NOMO-1 treated with DMSO at 0.1 percent for 48 hours (cell line): ENCODE results near the gene TUBGCP2.

ENCODE experiments used
- DNase-seq: peaks from one replicate; lab custom pipeline; 2025; ENCODE audit not compliant: unreplicated experiment; lab: John Stamatoyannopoulos, UW

Gene TUBGCP2

DNA sequence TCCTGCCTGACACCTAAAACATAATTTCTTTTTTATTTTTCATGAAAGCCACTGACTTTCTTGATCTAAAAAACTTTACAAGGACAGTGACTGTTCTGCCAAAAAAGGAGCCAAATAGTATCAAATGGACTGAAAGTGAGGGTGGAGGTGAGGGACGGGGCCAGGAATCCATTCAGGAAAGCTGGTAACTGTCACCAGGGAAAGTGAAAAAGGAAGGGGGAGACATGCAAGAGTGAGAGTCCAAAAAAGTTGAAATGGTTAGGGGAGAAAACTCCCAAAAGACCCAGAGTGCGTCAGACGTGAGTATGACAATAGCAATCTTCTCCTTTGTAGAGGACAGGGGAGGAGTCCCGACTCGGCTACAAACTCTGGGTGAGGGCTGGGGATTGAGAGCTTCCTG is 35.6 kb upstream of the TUBGCP2 start:
- no peak for DNase-seq

DNA sequence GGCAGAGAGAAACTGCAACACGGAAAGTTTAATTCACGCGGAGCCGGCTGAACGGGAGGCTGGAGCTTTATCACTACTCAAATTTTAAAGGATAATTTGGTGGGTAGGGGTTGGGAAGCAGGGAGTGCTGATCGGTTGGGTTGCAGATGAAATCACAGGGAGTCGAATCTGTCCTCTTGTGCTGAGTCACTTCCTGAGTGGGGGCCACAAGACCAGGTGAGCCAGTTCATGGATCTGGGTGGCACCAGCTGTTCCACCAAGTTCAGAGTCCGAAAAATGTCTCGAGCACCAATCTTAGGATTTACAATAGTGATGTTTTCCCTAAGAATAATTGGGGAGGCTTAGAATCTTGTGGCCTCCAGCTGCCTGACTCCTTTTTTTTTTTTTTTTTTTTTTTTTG is 34.9 kb upstream of the TUBGCP2 start:
- DNase-seq, result no peak

DNA sequence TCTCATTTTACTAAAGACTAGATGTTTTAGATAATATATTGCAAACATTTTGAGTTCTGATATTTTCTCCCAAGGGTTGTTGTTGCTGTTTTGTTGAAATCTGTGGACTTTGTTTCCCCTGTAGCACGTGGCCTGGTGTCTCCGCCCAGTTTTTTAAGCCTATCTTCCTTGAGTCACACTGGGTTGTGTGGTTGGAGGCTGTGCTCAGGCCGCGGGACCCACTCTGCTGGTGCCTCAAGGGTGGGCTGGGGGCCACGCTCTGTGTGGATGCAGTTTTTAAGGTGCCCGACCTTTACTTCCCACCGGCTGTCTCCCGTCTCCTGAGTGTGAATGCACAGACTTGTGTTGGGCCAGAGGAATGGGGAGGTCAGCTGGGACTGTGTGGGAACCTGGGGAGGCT is 34.3 kb upstream of the TUBGCP2 start:
- no peak for DNase-seq

DNA sequence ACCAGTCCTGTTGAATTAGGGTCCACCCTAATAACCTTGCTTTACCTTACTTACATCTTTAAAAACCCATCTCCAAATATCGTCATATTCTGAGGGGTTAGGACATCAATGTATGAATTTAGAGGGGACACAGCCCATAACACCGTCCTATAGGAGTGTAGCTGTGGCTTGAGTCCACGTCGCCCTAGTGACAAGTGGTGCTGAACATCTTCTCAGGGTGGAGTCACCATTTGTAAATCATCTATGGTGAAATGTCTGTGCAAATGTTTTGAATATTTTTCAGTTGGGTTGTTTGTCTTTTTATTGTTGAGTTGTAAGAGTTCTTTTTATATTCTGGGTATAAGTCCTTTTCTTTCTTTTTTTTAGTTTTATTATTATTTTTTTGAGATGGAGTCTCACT is 33.3 kb upstream of the TUBGCP2 start:
- DNase-seq, result no peak

DNA sequence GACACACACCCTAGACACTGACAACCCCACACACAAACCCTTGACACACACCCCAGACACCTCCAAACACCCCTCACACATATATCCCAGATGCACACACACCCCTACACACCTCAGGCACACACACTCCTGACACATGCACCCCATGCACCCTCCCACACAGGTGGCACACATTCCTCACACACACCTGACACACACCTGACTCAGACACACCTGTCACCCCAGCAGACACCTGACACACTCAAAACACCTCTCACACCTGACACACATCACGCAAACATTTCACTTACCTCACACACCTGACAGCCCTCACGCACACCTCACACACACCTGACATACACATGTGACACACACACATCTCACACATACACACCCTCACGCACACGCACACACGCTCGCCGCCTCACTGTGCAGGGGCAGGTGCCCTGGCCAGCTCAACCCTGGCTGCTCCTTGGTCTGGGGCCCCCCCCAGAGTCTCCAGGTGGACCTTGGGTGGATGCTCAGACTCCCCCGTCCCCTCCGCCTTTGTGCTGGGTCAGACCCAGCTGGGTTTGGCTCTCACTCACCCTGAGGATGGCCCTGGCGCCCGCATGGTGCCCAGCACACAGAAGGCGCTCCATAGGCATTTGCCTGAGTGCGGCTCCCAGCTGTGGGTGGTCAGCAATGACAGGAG is 31.2 kb upstream of the TUBGCP2 start:
- no peak for DNase-seq

DNA sequence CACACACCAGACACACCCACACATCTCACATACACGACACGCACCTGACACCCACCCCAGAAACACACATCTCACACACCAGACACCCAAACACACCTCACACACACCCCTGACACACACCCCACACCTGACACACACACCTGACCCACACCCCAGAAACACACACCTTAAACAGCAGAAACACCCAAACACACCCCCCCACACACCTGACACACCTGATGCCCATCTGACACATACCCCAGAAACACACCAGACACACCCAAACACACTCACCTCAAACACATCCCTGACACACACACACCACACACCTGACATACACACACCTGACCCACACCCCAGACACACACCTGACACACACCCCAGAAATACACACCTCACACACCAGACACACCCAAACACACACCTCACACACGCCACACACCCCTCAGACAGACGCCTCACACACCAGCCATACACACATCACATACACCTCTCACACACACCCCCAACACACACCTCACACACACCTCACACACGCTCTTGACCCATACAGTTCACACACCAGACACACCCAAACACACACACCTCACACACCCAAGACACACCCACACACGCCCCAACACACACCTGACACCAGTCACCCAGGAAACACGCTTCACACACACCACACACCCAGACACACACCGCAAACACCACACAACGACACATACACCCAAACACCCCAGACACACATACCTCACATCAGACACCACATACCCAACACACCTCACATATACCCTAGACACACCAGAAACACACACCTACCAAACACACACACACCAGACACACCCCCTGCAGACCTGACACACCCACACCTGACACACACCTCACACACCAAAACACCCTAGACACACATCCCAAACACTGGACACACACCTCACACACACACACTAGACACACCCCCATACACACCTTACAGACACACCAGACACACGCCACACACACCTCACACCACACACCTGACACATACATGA is 29.7 kb upstream of the TUBGCP2 start:
- DNase-seq, result no peak

DNA sequence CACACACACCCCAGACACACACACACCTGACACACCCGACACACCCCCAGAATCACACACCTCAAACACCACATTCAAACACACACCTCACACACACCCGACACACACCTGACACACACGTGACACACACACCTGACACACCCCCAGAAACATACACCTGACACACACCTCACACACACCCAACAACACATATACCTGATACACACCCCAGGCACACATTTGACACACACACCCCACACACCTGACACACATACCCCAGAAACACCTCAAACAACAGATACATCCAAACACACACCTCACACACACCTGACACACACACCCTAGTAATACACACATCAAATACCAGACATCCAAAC is 28.7 kb upstream of the TUBGCP2 start:
- no peak for DNase-seq

DNA sequence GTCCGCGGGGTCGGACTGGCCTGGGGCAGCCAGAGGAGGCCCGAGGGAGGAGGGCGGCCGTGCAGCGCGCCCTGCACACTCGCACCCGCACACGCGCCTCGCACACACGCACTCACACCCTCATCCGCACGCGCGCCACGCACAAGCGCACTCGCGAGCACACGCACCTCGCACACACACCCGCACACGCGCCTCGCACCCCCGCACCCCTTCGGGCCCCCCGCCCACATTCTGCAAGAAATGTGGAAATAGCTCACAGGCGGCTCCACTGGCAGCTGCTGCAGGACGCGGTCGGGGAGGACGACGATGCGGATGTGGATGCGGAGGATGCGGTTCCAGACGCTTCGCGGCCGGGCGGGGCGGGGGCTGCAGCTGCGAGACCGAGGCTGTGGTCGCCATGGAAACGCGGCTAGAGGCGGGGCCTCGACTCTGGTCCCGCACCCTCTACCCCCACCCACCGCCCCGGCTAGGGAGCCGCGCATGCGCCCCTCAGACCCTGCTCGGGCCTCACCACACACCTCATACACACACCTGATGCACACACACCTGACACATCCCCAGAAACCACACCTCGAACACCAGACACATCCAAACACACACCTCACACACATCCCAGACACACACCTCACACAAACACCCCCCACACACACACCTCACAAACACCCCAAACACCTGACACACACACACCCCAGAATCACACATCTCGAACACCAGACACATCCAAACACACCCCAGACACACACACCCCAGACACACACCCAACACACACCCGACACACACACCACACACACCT is 28.1 kb upstream of the TUBGCP2 start, which contains the start of gene CALY:
CALY (minus strand) TSS at position 320 of the 793 bp plus-strand sequence. CDS start 7,907 bp downstream, outside the sequence.
- DNase-seq, result no peak

DNA sequence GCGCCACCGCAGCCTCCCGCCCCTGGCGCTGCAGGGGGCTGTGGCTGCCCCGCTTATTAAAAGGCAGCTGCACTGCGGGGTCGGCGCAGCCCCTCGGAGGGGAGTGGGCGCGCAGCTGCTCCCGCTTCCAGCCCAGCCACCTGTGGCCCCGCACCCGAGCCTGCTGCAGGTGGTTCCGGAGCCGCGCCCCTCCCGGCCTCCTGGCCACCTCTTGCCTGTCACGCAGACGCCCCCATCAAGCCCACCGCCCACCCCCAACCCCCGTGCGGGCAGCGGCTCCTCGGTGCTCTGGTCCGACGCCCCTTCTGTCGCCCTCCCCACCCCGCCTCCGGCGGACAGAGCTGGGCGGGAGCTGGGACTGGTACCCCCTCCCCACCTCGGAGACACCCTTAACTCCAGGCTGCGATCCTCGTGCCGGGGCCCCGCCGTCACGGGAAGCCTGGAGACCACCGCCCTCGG is 27.5 kb upstream of the TUBGCP2 start:
- no peak for DNase-seq

DNA sequence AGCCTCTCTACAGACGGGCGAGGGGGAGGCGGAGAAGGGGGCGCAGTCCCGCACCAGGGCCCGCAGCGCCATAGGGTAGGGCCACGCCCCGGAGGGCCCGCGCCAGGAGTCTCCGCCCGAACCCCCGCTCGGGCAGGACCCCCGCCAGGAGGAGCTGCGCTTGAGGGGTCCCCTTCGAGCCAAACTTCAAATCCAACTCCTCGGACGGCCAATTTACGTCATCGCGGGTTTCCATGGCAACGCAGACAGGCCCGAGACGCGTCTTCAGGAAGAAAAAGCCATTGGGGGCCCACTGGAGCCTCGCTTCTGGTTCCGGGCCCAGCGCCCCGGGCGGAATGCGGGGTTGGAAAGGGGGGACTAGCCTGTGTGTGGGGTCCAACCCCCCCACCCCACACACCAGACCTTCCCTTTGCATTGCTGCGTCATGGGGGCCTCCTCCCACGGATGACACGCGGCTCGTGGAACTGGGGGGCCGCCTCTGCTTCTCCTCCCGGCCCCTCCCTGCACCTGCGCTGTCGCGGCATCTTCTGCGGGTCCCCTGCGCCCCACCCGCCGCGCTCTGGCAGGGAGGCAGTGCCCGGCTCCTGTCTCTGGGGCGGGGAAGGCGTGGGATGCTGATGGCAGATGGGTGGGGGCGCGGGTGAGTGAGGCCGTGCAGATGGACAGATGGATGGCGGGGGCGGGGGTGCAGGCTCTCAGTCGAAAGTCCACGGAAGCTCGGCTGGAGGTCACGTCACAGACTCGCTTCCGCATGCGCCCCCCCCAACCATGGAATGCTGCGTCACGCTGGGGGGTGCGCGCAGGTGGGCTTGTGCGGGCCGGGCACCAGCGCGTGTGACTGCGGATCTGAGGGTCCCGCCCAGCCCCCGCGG is 26.8 kb upstream of the TUBGCP2 start:
- no peak for DNase-seq

DNA sequence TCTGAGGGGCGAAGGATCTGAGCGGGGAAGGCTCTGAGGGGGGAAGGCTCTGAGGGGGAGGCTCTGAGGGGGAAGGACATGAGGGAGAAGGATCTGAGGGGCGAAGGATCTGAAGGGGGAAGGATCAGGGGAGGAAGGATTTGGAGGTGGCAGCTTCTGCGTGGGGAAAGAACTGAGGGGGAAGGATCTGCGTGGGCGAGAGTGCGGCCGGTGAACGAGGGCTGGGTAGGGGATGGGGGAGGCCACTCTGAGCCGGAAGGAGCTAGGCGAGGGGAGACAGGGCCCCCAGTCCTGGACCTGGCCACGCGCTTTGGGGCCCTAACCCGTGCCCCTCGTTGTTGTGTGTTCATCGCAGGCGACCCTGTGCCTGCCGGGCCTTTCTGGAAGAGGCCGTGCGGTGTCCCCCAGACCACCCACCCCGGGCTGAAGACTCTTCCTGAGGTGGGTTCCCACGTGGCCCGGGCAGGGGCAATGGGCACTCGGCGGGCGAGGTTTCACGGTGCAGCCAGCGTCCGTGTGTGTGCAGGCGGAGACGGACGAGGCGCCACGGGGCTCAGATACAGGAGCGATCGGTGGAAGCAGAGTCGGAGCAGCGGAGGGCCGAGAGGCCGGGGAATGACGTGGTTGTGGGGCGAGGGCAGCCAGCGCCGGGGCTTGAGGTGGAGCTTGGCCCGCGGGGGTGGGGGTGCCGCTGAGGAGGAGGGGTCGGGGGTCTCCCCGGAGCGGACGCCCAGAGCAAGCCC is 26.0 kb upstream of the TUBGCP2 start:
- DNase-seq, result no peak

DNA sequence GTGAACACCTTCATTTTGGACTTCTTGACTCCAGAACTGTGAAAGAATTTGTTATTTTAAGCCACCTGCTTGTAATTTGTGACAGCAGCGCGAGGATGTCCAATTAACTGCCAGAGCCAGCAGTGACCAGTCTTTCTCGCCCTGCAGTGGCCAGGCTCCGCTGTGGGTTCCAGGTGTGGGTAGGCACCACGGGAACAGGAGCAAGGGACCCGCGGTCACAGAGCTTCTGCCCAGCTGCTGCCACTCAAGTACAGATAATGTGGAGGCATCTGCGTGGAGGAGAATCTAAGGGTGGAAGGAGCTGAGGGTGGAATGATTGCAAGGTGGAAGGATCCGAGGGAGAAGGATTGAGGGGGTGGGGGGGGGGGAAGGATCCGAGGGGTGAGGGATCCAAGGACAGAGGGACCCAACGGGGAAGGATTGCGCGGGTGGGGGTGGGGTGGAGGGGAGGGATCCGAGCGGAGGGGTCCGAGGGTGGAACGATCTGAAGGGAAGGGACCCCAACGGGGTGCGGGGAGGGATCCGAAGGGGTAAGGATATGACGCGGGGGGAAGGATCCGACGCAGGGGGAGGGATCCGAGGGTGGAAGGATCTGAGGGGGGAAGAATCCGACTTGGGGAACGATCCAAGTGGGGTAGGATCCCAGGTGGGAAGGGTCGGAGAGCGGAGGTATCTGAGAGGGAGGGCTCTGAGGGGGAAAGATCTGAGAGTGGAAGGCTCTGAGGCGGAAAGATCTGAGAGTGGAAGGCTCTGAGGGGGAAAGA is 24.4 kb upstream of the TUBGCP2 start:
- no peak for DNase-seq

DNA sequence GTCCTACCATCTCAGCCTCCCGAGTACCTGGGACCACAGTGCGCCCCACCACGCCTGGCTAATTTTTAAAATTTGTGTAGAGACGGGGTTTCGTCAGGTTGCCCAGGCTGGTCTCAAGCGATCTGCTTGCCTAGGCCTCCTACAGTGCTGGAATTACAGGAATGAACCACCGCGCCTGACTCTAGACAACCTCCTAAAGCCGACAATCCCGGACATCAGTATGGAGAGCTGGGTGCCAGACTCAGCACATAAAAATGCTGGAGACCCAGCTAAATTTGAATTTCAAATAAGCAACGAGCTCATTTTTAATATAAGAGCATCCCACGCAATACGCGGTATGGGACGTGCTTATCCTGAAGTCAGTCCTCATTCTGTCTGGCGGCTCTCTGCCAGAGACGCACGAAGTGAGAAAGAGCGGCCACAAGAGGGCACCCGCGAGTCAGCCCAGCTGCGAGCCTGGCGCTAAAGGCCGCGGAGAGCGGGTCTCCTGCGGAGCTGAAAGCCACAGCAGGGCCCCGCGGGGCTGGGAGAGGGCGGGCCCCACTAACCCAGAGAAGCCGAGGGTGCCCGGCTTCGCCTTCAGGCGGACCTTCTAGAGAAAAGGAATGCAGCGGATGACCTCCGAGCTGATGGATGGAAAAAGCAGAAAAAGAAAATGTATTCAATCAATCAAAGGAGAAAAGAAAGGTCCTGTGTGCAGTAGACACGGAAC is 21.0 kb upstream of the TUBGCP2 start:
- peak; percentile 73 for DNase-seq

DNA sequence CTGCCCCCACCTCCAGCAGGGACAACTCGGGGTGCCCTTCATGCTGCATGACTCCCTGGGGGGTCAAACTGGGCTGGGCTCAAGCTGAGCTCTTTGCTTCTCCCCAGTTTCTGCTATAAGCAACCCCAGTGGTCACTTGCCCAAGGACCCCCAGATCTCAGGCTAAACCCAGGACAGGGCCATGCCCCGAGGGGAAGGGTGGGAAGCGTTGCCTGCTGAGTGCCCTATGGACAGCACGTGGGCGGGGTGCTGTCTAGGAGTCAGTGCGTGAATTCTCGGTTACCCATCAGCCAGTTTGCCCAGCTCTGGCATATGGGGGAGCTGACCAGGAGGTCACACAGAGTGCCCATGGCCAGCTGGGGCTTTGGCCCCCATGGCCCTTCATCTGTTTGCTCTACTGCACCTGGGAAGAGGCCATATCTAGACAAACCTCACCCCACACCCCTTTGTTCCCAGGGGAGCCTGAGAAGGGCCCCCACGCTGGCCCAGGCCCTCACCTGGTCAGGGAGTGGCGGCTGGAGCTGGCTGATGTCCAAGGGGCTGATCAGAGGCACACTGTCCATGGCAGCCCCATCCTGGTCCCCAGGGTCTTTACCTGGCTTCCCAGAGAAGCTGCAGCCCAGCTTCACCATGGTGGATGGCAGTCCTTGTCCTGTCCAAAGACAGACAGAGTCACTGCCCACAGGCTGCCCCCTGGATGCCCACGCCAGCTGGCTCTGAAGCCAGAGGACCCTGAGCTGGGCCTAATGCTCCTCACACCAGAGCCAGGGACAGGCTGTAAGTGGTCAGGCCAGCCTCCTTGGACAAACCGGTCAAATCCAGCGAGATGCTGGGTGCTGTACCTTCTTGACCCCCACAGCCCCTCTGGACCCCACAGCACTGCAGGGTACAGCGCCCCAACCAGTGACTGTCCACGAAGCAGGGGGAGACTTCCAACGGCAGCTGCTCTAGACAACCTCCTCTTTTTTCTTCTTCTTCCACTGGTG is 20.0 kb upstream of the TUBGCP2 start:
- DNase-seq, result no peak

DNA sequence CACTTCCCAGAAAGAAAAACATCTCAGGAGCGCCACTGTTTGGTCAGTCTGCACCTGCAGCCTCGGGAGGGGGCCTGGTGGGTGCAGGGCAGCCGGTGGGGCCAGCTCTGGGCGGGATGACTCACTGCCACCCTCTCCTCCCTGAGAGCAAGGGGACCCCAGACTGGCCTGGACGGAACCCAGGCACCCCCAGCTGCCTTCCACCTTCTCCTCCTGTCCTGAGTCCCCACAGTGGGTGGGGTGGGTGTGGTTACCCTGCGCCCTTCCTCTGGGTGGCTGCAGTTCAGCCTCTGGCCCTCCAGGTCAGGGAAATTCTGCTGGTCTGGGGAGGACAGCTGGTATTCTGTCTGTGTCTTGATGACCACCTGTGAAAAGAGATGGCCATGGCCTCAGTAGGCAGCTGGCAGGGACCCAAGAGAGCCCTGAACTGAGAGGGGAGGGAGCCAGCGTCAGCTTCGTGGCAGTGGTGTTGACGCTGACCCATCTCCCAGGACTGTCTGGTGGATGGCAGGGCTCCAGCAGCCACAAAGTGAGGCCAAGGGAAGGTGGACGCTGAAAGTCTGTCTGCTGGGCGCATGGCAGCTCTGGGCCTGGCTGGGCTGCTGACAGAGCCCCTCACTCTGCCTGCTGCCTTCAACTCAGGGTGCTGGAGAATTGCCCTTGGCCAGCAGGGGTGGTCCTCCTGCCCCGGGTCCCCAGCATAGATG is 19.1 kb upstream of the TUBGCP2 start:
- no peak for DNase-seq
